HUDEP-2 (cell line): ENCODE results near the gene DCTN2.
"Not testable (repeated sequence)": the region's sequence is repeated elsewhere in the genome, so short reads cannot be mapped to it uniquely, and the experiment has no call there.

Source experiments
- DNase-seq, 76 experiments: peaks; one replicate each; lab custom pipeline; 2025; ENCODE audit not compliant: unreplicated experiment in 76 of 76; lab: John Stamatoyannopoulos, UW

Gene DCTN2

GRCh38 chr12:57495051-57495701 lies 51.8 kb downstream of the DCTN2 start:
- DNase-seq, result not testable (repeated sequence)

GRCh38 chr12:57491393-57492280 lies 55.4 kb downstream of the DCTN2 start:
- DNase-seq, result peak in 20 of 76 experiments; percentile 5 to 58 (median 26)

GRCh38 chr12:57490126-57490525 lies 56.9 kb downstream of the DCTN2 start:
- DNase-seq, result no peak

- DNase-seq, result no peak
These were observed 57.8 kb downstream of the DCTN2 start for GRCh38 chr12:57489157-57489641.

GRCh38 chr12:57488402-57489156 lies 58.4 kb downstream of the DCTN2 start:
- peak in 5 of 76 experiments; percentile 5 to 43 (median 15) for DNase-seq

GRCh38 chr12:57487597-57488401 lies 59.2 kb downstream of the DCTN2 start, which contains the start of gene MARS1:
Gene MARS1, plus strand, starts transcription at chr12:57488068. Its CDS starts 23 bp downstream, at chr12:57488091.
- DNase-seq, result peak in 75 of 76 experiments; percentile 30 to 97 (median 90)

- DNase-seq, result no peak
These were observed 59.9 kb downstream of the DCTN2 start for GRCh38 chr12:57487055-57487596.

- DNase-seq, result no peak
These were observed 61.3 kb downstream of the DCTN2 start for GRCh38 chr12:57485695-57486094.

- DNase-seq, result no peak
These were observed 63.5 kb downstream of the DCTN2 start for GRCh38 chr12:57483466-57483865.

- no peak for DNase-seq
These were observed 65.3 kb downstream of the DCTN2 start for GRCh38 chr12:57481671-57482070.
